Measurements from ENCODE around the gene GPSM3.

- TF ChIP-seq, protein P1, sequence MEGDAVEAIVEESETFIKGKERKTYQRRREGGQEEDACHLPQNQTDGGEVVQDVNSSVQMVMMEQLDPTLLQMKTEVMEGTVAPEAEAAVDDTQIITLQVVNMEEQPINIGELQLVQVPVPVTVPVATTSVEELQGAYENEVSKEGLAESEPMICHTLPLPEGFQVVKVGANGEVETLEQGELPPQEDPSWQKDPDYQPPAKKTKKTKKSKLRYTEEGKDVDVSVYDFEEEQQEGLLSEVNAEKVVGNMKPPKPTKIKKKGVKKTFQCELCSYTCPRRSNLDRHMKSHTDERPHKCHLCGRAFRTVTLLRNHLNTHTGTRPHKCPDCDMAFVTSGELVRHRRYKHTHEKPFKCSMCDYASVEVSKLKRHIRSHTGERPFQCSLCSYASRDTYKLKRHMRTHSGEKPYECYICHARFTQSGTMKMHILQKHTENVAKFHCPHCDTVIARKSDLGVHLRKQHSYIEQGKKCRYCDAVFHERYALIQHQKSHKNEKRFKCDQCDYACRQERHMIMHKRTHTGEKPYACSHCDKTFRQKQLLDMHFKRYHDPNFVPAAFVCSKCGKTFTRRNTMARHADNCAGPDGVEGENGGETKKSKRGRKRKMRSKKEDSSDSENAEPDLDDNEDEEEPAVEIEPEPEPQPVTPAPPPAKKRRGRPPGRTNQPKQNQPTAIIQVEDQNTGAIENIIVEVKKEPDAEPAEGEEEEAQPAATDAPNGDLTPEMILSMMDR (IDR thresholded peaks at IDR 0.05) = no peak
- TF ChIP-seq ZBTB21 (CRISPR knock-in tag; IDR thresholded peaks at IDR 0.05; ENCODE audit: borderline replicate concordance) = no peak
- TF ChIP-seq HMGA2 (CRISPR knock-in tag; IDR thresholded peaks at IDR 0.05) = no peak
- TF ChIP-seq, protein P2, sequence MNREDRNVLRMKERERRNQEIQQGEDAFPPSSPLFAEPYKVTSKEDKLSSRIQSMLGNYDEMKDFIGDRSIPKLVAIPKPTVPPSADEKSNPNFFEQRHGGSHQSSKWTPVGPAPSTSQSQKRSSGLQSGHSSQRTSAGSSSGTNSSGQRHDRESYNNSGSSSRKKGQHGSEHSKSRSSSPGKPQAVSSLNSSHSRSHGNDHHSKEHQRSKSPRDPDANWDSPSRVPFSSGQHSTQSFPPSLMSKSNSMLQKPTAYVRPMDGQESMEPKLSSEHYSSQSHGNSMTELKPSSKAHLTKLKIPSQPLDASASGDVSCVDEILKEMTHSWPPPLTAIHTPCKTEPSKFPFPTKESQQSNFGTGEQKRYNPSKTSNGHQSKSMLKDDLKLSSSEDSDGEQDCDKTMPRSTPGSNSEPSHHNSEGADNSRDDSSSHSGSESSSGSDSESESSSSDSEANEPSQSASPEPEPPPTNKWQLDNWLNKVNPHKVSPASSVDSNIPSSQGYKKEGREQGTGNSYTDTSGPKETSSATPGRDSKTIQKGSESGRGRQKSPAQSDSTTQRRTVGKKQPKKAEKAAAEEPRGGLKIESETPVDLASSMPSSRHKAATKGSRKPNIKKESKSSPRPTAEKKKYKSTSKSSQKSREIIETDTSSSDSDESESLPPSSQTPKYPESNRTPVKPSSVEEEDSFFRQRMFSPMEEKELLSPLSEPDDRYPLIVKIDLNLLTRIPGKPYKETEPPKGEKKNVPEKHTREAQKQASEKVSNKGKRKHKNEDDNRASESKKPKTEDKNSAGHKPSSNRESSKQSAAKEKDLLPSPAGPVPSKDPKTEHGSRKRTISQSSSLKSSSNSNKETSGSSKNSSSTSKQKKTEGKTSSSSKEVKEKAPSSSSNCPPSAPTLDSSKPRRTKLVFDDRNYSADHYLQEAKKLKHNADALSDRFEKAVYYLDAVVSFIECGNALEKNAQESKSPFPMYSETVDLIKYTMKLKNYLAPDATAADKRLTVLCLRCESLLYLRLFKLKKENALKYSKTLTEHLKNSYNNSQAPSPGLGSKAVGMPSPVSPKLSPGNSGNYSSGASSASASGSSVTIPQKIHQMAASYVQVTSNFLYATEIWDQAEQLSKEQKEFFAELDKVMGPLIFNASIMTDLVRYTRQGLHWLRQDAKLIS (CRISPR knock-in tag; IDR thresholded peaks at IDR 0.05; ENCODE audit: borderline replicate concordance) = no peak
- no peak for TF ChIP-seq CREB1 (CRISPR knock-in tag; IDR thresholded peaks at IDR 0.05)
- no peak for TF ChIP-seq ESRRA (CRISPR knock-in tag; IDR thresholded peaks at IDR 0.05; ENCODE audit: borderline replicate concordance)
- no peak for TF ChIP-seq ZNF232 (CRISPR knock-in tag; IDR thresholded peaks at IDR 0.05)
These were observed 21.2 kb downstream of the GPSM3 start for GRCh38 chr6:32171234-32171633.
